ENCODE measurements around the gene CYP4F11.

Gene CYP4F11

GRCh38 chr19:15869109-15869555, 65.2 kb downstream of the CYP4F11 start:
- TF ChIP-seq CTCF (IDR thresholded peaks at IDR 0.05): peak; percentile 52
- peaks cover 33% of the 10 kb centered on the region in 2 experiments for H3K4me1 ChIP-seq (ENCODE audit: control insufficient read depth in 1 of 2, insufficient read depth in 1 of 2, low read depth in 1 of 2, low read length in 1 of 2)
- H3K9me3 ChIP-seq: no peaks in the 10 kb centered on the region
- no peak overlapping the region for H3K4me3 ChIP-seq (ENCODE audit: low read depth in 1 of 2, low read length in 1 of 2)
- H3K36me3 ChIP-seq: no peaks in the 10 kb centered on the region
- H3K27me3 ChIP-seq: no peaks in the 10 kb centered on the region
- H3K27ac ChIP-seq: peak overlapping the region; percentile 7

- H3K9me3 ChIP-seq: no peaks in the 10 kb centered on the region
- H3K36me3 ChIP-seq: no peaks in the 10 kb centered on the region
- no peak for TF ChIP-seq CTCF (IDR thresholded peaks at IDR 0.05)
- peaks cover 27 to 29% of the 10 kb centered on the region in 2 experiments for H3K4me1 ChIP-seq (ENCODE audit: control insufficient read depth in 1 of 2, insufficient read depth in 1 of 2, low read depth in 1 of 2, low read length in 1 of 2)
- no peaks in the 10 kb centered on the region for H3K27me3 ChIP-seq
- no peak overlapping the region for H3K4me3 ChIP-seq (ENCODE audit: low read depth in 1 of 2, low read length in 1 of 2)
- H3K27ac ChIP-seq: no peak overlapping the region
These were observed 67.7 kb downstream of the CYP4F11 start for GRCh38 chr19:15866636-15867035.

- Histone ChIP-seq H3K36me3 (no peaks in the 10 kb centered on the region), H3K27me3 (no peaks in the 10 kb centered on the region), H3K4me3 (ENCODE audit: low read depth in 1 of 2, low read length in 1 of 2) (no peak overlapping the region), H3K9me3 (no peaks in the 10 kb centered on the region), H3K27ac (no peak overlapping the region), H3K4me1 (ENCODE audit: control insufficient read depth in 1 of 2, insufficient read depth in 1 of 2, low read depth in 1 of 2, low read length in 1 of 2) (peaks cover 10 to 13% of the 10 kb centered on the region in 2 experiments)
- TF ChIP-seq CTCF (IDR thresholded peaks at IDR 0.05): no peak
These were observed 69.5 kb downstream of the CYP4F11 start for GRCh38 chr19:15864824-15865223.

- no peak overlapping the region for H3K4me3 ChIP-seq (ENCODE audit: low read depth in 1 of 2, low read length in 1 of 2)
- H3K27ac ChIP-seq: no peak overlapping the region
- no peaks in the 10 kb centered on the region for H3K36me3 ChIP-seq
- H3K9me3 ChIP-seq: no peaks in the 10 kb centered on the region
- no peaks in the 10 kb centered on the region for H3K4me1 ChIP-seq (ENCODE audit: control insufficient read depth in 1 of 2, insufficient read depth in 1 of 2, low read depth in 1 of 2, low read length in 1 of 2)
- no peaks in the 10 kb centered on the region for H3K27me3 ChIP-seq
- no peak for TF ChIP-seq CTCF (IDR thresholded peaks at IDR 0.05)
These were observed 71.1 kb downstream of the CYP4F11 start for GRCh38 chr19:15863272-15863671.

GRCh38 chr19:15862444-15862843, 71.9 kb downstream of the CYP4F11 start:
- Histone ChIP-seq H3K36me3 (no peaks in the 10 kb centered on the region), H3K27ac (no peak overlapping the region), H3K9me3 (no peaks in the 10 kb centered on the region), H3K4me3 (ENCODE audit: low read depth in 1 of 2, low read length in 1 of 2) (no peak overlapping the region), H3K4me1 (ENCODE audit: control insufficient read depth in 1 of 2, insufficient read depth in 1 of 2, low read depth in 1 of 2, low read length in 1 of 2) (no peaks in the 10 kb centered on the region), H3K27me3 (no peaks in the 10 kb centered on the region)
- TF ChIP-seq CTCF (IDR thresholded peaks at IDR 0.05): no peak

Data from neutrophil (primary cell).